ENCODE data around the gene NEO1.

The NEO1 gene

GRCh38 chr15:73226093-73226814 lies 174.0 kb downstream of the NEO1 start:
- no peak for DNase-seq

- no peak for DNase-seq
Observed at GRCh38 chr15:73227433-73228056, 175.3 kb downstream of the NEO1 start.

- DNase-seq: no peak
Observed at GRCh38 chr15:73228128-73228646, 175.9 kb downstream of the NEO1 start.

- no peak for DNase-seq
Observed at GRCh38 chr15:73231661-73232419, 179.6 kb downstream of the NEO1 start.

GRCh38 chr15:73232776-73233175 lies 180.5 kb downstream of the NEO1 start:
- no peak for DNase-seq

- DNase-seq: no peak
Observed at GRCh38 chr15:73233623-73234022, 181.4 kb downstream of the NEO1 start.

GRCh38 chr15:73237910-73238309 lies 185.6 kb downstream of the NEO1 start:
- DNase-seq: no peak

GRCh38 chr15:73239564-73240215 lies 187.4 kb downstream of the NEO1 start:
- no peak for DNase-seq

- DNase-seq: no peak
Observed at GRCh38 chr15:73240866-73241499, 188.7 kb downstream of the NEO1 start.

- no peak for DNase-seq
Observed at GRCh38 chr15:73244333-73244732, 192.1 kb downstream of the NEO1 start.

- DNase-seq: no peak
Observed at GRCh38 chr15:73246439-73246838, 194.2 kb downstream of the NEO1 start.

- no peak for DNase-seq
Observed at GRCh38 chr15:73246898-73247297, 194.6 kb downstream of the NEO1 start.

- no peak for DNase-seq
Observed at GRCh38 chr15:73247331-73247730, 195.1 kb downstream of the NEO1 start.

GRCh38 chr15:73249499-73249898 lies 197.2 kb downstream of the NEO1 start:
- no peak for DNase-seq

GRCh38 chr15:73254598-73254997 lies 202.3 kb downstream of the NEO1 start:
- DNase-seq: no peak

- no peak for DNase-seq
Observed at GRCh38 chr15:73258271-73259108, 206.2 kb downstream of the NEO1 start.

- no peak for DNase-seq
Observed at GRCh38 chr15:73264881-73265280, 212.6 kb downstream of the NEO1 start.

- DNase-seq: no peak
Observed at GRCh38 chr15:73265536-73266153, 213.4 kb downstream of the NEO1 start.

GRCh38 chr15:73268457-73268856 lies 216.2 kb downstream of the NEO1 start:
- DNase-seq: no peak

- DNase-seq: no peak
Observed at GRCh38 chr15:73270366-73271097, 218.3 kb downstream of the NEO1 start.

All from GF-D8 (cell line).